ENCODE measurements around the gene ASXL3. TPM values are rescaled to one million over a fixed set of nuclear protein-coding genes. Genes with fewer than 3 reads are reported as not detected.

Gene ASXL3
- total and polyA plus RNA-seq, 12 donors = 0.06 to 3.9 (median 0.22) TPM

- Histone ChIP-seq H3K27ac (no peak overlapping the region), H3K36me3 (replicated peaks in 1 of 2) (no peaks in the 10 kb centered on the region), H3K4me3 (no peak overlapping the region), H3K4me1 (replicated peaks in 1 of 2) (no peaks in the 10 kb centered on the region), H3K9me3 (replicated peaks in 1 of 3) (no peaks in the 10 kb centered on the region), H3K27me3 (no peaks in the 10 kb centered on the region)
- DNase-seq = no peak
- TF ChIP-seq CTCF (IDR thresholded peaks at IDR 0.05) (no peak), POLR2A (IDR thresholded peaks at IDR 0.05) (no peak)
- 66 to 79% (median 74%) methylated on average over 3 of the region's 3 CpGs for WGBS, 4 donors
- intact Hi-C loops (cut with DNase I) = no loop called here
Measured at GRCh38 chr18:33641141-33641540, 63.1 kb downstream of the ASXL3 start.

- Histone ChIP-seq H3K9me3 (replicated peaks in 1 of 3) (no peaks in the 10 kb centered on the region), H3K27me3 (no peaks in the 10 kb centered on the region), H3K4me3 (no peak overlapping the region), H3K36me3 (replicated peaks in 1 of 2) (no peaks in the 10 kb centered on the region), H3K27ac (no peak overlapping the region), H3K4me1 (replicated peaks in 1 of 2) (no peaks in the 10 kb centered on the region)
- intact Hi-C loops (cut with DNase I) = no loop called here
- WGBS, 4 donors = 83 to 92% (median 88%) methylated on average over 2 of the region's 2 CpGs
- no peak for DNase-seq
- TF ChIP-seq CTCF (IDR thresholded peaks at IDR 0.05) = no peak
- TF ChIP-seq POLR2A (IDR thresholded peaks at IDR 0.05) = no peak
Measured at GRCh38 chr18:33644494-33644893, 66.5 kb downstream of the ASXL3 start.

DNA sequence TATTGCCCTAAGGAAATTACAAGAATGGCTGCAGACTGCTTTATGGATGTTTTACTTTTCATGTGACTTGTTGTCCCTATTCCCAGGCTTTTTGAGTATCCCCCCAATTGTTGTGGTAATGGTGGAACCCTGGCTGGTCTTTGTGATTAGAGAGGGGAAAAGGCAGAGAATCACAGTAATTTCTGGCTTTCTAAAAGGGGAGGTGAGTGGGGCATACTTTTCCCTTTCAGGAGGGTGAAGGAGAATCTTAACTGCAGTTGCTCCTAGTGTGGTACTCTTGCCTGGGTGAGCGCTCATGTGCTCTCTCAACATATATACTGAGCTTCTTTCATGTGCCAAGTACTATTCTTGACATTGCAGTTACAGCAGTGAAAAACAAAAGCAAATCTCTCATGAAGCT, 69.3 kb downstream of the ASXL3 start:
- DNase-seq = no peak
- intact Hi-C loops (cut with DNase I) = no loop called here
- Histone ChIP-seq H3K4me3 (no peak overlapping the region), H3K4me1 (replicated peaks in 1 of 2) (no peaks in the 10 kb centered on the region), H3K27me3 (no peaks in the 10 kb centered on the region), H3K27ac (no peak overlapping the region), H3K36me3 (replicated peaks in 1 of 2) (no peaks in the 10 kb centered on the region), H3K9me3 (replicated peaks in 1 of 3) (no peaks in the 10 kb centered on the region)
- no peak for TF ChIP-seq CTCF (IDR thresholded peaks at IDR 0.05)
- no peak for TF ChIP-seq POLR2A (IDR thresholded peaks at IDR 0.05)
- 86 to 100% (median 92%) methylated on average over 1 of the region's 1 CpG for WGBS, 4 donors

DNA sequence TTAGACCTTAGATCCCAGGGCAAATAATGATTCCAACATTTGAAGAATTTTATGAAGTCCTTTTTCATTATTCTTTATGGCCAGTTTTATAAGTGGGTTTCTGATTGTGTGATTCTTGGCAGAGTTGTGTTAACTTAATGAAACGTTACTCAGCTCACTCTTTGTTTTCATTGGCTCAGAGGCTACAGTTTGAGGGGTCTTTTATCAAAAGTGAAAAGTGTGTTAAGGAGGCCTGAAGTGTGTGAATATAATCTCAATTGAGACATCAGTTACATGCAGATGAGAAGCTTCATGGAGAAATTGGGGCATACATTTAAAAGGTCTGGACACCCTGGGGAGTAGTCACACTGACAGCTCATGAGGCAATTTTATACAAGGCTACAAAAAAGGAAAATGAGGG, 74.6 kb downstream of the ASXL3 start:
- WGBS, 4 donors = 23 to 35% (median 29%) methylated on average over 1 of the region's 1 CpG
- H3K27me3 ChIP-seq = no peaks in the 10 kb centered on the region
- H3K4me3 ChIP-seq = no peak overlapping the region
- intact Hi-C loops (cut with DNase I) = no loop called here
- H3K4me1 ChIP-seq (replicated peaks in 1 of 2) = no peaks in the 10 kb centered on the region
- H3K27ac ChIP-seq = no peak overlapping the region
- TF ChIP-seq CTCF (IDR thresholded peaks at IDR 0.05) = no peak
- TF ChIP-seq POLR2A (IDR thresholded peaks at IDR 0.05) = no peak
- no peak for DNase-seq
- H3K36me3 ChIP-seq (replicated peaks in 1 of 2) = no peaks in the 10 kb centered on the region
- no peaks in the 10 kb centered on the region for H3K9me3 ChIP-seq (replicated peaks in 1 of 3)

All from adrenal gland (tissue), 12 donors.